Uterus (tissue), 4 donors: ENCODE data around the gene ZNF628. TPM values are rescaled to one million over a fixed set of nuclear protein-coding genes. Genes with fewer than 3 reads are reported as not detected.
A peak's percentile ranks its signal among the peaks of the same experiment; 100 is the strongest.

Experiments used
- DNase-seq, 2 donors: peaks; one replicate each; pipeline ENCODE4 v3.0.0-alpha.2; 2019 to 2020
- H3K27ac ChIP-seq, 2 donors: fragments of 200-600 bp; sonication (generic); 1 replicate in 1 of 2; 2 replicates in 1 of 2; pipeline ENCODE4 v1.5.1; 2016 to 2018
- H3K27me3 ChIP-seq, 2 donors: fragments of 200-600 bp; sonication (generic); one replicate each; pipeline ENCODE4 v1.5.1; 2018 to 2019; ENCODE audit warnings: control low read depth in 1 of 2
- H3K36me3 ChIP-seq, 2 donors: fragments of 200-600 bp; sonication (generic); one replicate each; pipeline ENCODE4 v1.5.1; 2019; ENCODE audit warnings: control low read depth in 1 of 2
- H3K4me1 ChIP-seq, 2 donors: fragments of 200-600 bp; sonication (generic); one replicate each; pipeline ENCODE4 v1.5.1; 2018 to 2019; ENCODE audit warnings: control low read depth in 1 of 2
- H3K4me3 ChIP-seq, 2 donors: fragments of 200-600 bp; sonication (generic); 1 replicate in 1 of 2; 2 replicates in 1 of 2; pipeline ENCODE4 v1.5.1; 2018 to 2019; ENCODE audit warnings: mild to moderate bottlenecking in 1 of 2
- H3K9me3 ChIP-seq, 2 donors: fragments of 200-600 bp; sonication (generic); one replicate each; pipeline ENCODE4 v1.5.1; 2019; ENCODE audit warnings: control low read depth in 1 of 2
- CTCF ChIP-seq, 4 experiments: fragments of 200-600 bp in 2 of 4; fragments of 450-650 bp in 2 of 4; sonication (generic) in 2 of 4; IDR thresholded peaks; one replicate each; pipeline ENCODE4 v1.5.1; 2016 to 2019; ENCODE audit warnings: antibody characterized with exemption in 4 of 4, mild to moderate bottlenecking in 2 of 4, moderate library complexity in 1 of 4
- POLR2A ChIP-seq, 2 donors: fragments of 450-650 bp; IDR thresholded peaks; one replicate each; pipeline ENCODE4 v1.6.1; 2016; ENCODE audit warnings: antibody characterized with exemption in 2 of 2, mild to moderate bottlenecking in 1 of 2, moderate library complexity in 1 of 2
- intact Hi-C: fragments of 100-400 bp; cut with DNase I; formaldehyde crosslinking; loops from one replicate; pipeline ENCODE4 v1.15.1; 2023; ENCODE audit warnings: low total_unique reads
- total RNA-seq, 4 donors: library from RNA; depleted of rRNA in 3 of 4; stranded (reverse); fragments of >200 nt in 3 of 4; gene quantifications; one replicate each; pipeline versions ENCODE4 v1.1.0 to v1.2.4, GENCODE V29; 2014 to 2023
- donor health status: DM: yes; HTN: yes; CAD: no.

ZNF628 gene
- total RNA-seq, 4 donors from 2014 or later: 1.0 to 29.5 (median 11.9) TPM; not detected in 1

- no peaks in the 10 kb centered on the region for H3K27me3 ChIP-seq
- peaks cover 5 to 32% of the 10 kb centered on the region in 2 donors for H3K4me1 ChIP-seq
- DNase-seq: no peak
- TF ChIP-seq CTCF (IDR thresholded peaks at IDR 0.05) (no peak), POLR2A (IDR thresholded peaks at IDR 0.05) (no peak)
- intact Hi-C loops: no loop called here
- no peak overlapping the region for H3K4me3 ChIP-seq
- no peaks in the 10 kb centered on the region for H3K36me3 ChIP-seq
- H3K9me3 ChIP-seq: no peaks in the 10 kb centered on the region
- no peak overlapping the region for H3K27ac ChIP-seq
Measured at GRCh38 chr19:55482967-55483705, 6.7 kb downstream of the ZNF628 start.

DNA sequence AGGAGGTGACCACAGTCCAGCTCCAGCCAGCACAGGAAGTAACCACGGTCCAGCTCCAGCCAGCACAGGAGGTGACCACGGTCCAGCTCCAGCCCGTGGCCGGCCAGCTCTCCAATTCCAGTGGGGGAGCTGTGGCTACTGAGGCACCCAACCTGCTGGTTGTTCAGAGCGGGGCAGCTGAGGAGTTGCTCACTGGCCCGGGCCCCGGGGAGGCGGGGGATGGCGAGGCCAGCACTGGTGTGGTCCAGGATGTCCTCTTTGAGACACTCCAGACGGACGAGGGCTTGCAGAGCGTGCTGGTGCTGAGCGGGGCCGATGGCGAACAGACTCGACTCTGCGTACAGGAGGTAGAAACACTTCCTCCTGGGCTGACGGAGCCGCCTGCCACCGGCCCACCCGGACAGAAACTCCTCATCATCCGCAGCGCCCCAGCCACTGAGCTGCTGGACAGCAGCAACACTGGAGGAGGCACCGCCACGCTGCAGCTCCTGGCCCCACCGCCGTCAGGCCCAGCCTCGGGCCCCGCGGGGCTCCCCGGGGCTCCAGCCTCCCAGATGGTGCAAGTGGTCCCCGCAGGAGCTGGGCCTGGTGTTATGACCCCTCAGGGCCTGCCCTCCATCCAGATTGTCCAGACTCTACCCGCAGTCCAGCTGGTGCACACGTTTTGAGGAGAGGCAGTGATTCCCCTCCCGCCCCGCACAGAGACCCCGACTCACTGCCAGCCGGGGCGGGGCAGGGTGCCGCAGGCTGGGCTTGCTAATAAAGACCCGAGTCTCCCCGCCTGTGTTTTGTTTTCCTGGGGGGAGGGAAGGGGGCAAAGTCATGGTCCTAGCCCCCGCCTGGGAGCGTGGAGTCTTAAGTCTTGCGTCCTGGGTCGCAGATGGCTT lies 7.5 kb downstream of the ZNF628 start:
- TF ChIP-seq POLR2A (IDR thresholded peaks at IDR 0.05): no peak
- no peak for TF ChIP-seq CTCF (IDR thresholded peaks at IDR 0.05)
- DNase-seq: no peak
- Histone ChIP-seq H3K4me3 (peak overlapping the region; percentile 42 to 58), H3K27me3 (no peaks in the 10 kb centered on the region), H3K9me3 (no peaks in the 10 kb centered on the region), H3K36me3 (no peaks in the 10 kb centered on the region), H3K4me1 (peaks cover 5 to 32% of the 10 kb centered on the region in 2 donors), H3K27ac (peak overlapping the region; percentile 96 to 99)
- intact Hi-C loops: no loop called here

GRCh38 chr19:55484593-55485438 lies 8.4 kb downstream of the ZNF628 start, which contains the start of gene NAT14:
TSS of gene NAT14 (plus strand) at chr19:55485188. CDS start at chr19:55485709, 521 bp downstream.
- peak within 1 kb of the TSS; percentile 96 to 99 for H3K27ac ChIP-seq
- H3K4me3 ChIP-seq: peak within 1 kb of the TSS; percentile 42 to 58
- no peaks in the 10 kb centered on the region for H3K9me3 ChIP-seq
- peak; percentile 61 to 76 for DNase-seq
- peak in 1 of 2 donors; percentile 39 for TF ChIP-seq POLR2A (IDR thresholded peaks at IDR 0.05)
- no peak for TF ChIP-seq CTCF (IDR thresholded peaks at IDR 0.05)
- peaks cover 5 to 32% of the 10 kb centered on the region in 2 donors for H3K4me1 ChIP-seq
- no peaks in the 10 kb centered on the region for H3K27me3 ChIP-seq
- intact Hi-C loops: no loop called here
- no peaks in the 10 kb centered on the region for H3K36me3 ChIP-seq

DNA sequence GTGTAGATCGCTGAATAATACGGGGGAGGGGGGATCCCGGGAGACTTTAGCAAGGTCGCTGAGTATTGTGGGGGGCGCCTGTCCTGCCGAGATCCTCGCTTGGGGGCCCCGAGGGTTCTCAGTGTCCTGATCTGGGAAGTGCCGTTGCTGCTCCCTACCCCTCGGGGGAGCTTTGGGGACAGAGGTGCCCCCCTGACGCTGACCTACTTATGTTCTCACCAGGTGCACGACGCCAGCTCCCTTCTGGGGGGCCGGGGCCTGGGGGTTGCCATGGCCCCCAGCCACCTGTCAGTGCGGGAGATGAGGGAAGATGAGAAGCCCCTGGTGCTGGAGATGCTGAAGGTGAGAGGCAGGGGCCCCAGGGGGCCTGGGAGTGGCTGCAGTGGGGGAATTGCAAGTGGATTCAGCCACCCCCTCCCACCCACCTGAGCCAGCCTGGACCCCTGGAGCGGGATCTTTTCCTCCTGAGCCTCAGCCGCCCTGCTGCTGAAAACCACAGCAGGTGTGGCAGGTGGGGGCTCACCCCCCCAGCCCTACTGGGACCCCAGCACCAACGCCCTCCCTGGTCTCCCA lies 9.1 kb downstream of the ZNF628 start:
- Histone ChIP-seq H3K27me3 (no peaks in the 10 kb centered on the region), H3K27ac (peak overlapping the region; percentile 96 to 99), H3K4me3 (peak overlapping the region; percentile 42 to 58), H3K36me3 (no peaks in the 10 kb centered on the region), H3K4me1 (peaks cover 5 to 32% of the 10 kb centered on the region in 2 donors), H3K9me3 (no peaks in the 10 kb centered on the region)
- intact Hi-C loops: no loop called here
- TF ChIP-seq POLR2A (IDR thresholded peaks at IDR 0.05): no peak
- no peak for TF ChIP-seq CTCF (IDR thresholded peaks at IDR 0.05)
- peak in 1 of 2 donors; percentile 40 for DNase-seq
